Germinal center (tissue), 1 donor: ENCODE data around the gene HDLBP.

ENCODE experiments used
- DNase-seq: peaks from one replicate; pipeline ENCODE4 v3.0.0; 2012; ENCODE audit warnings: mixed read lengths, low spot score

The HDLBP gene

GRCh38 chr2:241254904-241255351 lies 60.5 kb downstream of the HDLBP start:
- DNase-seq: no peak

- no peak for DNase-seq
Observed at GRCh38 chr2:241252778-241253475, 62.5 kb downstream of the HDLBP start.

- DNase-seq: no peak
Observed at GRCh38 chr2:241249654-241250053, 65.8 kb downstream of the HDLBP start.

DNA sequence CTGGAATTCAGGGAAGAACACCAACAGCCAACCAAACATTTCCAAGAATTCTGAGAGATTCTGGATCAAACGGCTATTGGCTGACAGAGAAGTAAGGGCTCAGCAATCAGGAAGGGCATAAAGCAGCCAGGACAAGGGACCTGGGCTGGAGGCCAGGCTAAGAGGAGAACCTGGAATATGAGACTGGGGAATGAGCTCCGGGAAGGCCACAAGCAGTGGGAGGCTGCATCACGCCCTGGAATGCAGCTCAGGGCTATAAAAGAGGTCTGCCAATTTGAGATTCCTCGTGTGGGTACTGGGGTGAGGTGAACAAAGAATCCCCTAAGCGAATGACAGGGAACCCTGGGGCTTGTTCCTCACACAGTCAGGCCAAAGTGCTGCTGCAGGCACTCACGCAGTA lies 66.6 kb downstream of the HDLBP start:
- no peak for DNase-seq

- DNase-seq: no peak
Observed at GRCh38 chr2:241248289-241248688, 67.2 kb downstream of the HDLBP start.

- DNase-seq: no peak
Observed at GRCh38 chr2:241244368-241244767, 71.1 kb downstream of the HDLBP start.

DNA sequence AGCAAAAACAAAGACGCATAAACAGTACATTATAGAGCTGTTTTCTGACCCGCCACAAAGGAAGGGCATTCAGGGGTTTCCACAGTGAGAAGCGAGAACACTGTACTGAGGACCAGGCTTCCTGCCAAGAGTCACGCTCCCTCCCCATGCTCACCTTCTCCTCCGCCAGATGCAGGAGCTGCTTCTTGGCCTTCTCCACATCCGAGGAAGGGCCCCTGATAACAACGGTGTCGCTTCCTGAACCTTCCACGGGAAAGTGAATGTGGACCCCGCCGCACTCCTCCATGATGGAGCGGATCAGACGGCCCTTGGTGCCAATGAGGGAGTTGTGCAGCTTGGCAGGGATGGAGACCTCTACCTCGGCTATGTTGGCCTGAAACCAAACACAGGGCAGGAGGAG lies 73.2 kb downstream of the HDLBP start:
- no peak for DNase-seq

DNA sequence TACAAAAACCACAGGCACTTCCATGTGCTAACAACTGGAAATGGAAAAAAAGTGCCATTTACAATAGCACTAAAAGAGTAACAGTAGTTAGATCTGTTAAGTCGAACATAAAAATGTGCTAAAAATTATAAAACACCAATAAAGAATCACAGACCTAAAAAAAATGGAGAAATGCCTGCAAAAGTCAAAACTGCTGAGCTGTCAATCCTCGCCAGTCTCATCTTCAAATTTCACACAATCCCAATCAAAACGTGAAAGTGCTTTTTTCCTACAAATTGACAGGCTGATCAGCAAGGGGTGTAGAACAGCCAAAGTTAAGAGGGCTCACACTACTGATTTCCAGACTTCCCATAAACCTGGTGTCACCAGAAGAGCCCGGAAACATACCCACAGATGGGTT lies 73.8 kb downstream of the HDLBP start:
- no peak for DNase-seq

DNA sequence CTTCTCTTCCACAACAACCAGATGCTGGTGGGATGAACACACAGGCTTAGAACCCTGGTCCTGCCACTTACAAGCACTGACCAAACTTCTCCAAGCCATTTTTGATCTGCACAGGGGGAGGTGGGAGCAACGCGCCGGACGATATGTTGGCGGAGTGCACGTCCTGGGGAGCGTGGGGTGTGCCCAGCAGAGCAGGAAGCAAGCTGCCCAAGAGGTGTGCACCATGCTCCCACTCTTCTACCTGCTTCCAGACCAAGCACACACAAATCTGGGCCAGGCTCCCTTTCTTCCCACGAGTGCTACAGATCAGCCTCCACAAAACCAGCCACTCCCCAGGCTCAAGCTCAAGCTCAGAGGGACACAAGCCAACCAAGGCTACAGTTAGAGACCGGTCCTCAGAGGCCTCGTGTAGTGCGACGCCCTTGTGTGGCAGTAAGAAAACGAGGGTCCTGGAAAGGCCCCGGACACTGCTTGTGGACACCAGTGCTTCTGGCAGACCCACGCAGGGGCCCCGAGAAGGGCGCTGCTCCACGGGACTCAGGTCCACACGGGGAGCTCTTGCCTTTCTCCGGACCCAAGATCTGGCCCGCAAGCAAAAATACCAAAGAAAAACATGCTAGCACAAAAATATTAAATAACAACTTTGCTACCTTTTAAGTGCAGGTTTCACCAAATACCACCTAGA lies 75.0 kb downstream of the HDLBP start:
- DNase-seq: no peak

GRCh38 chr2:241239552-241240202 lies 75.8 kb downstream of the HDLBP start:
- DNase-seq: no peak

DNA sequence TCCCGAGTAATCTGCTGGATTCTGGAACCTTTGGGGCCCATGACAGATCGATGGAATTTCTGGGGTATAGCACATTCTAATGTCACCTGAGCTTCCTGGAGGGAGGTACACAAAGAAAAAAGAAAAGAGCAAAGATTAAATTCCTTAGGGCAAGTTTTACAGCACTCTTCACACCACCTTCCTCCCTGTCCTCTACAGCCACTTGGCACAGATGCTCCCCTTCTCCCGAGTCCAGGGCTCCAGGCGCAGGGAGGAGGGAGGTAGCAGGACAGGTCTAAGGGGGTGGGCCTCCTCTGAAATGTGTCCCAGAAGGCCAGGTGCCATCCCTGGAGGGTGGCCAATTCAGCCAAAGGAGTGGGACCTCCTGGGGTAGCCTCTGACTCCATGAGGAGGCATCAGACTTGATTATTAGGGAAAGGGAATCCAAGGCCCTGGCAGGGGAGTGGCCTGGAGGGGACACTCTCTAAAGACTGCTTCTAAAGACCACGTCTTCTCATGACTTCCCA lies 76.7 kb downstream of the HDLBP start:
- DNase-seq: no peak

DNA sequence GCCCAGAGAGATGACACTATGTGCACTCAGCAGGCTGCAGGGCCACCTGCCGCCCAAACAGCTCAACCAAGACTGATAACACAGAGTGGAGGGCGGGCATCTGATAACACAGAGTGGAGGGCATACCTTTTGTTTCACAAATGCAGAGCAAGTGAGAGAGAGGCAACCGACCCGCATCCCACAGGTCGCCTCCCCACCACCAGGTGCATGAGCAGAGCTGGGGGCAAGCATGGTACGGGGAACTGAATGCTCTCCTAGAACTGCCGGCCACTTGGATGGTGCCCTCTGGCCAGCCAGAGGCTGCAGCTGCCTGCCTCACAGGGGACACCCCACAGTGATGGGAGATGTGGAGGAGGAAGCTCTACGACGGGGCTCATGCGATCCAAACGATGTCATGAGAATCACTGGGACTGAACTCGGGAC lies 77.5 kb downstream of the HDLBP start:
- DNase-seq: no peak

- no peak for DNase-seq
Observed at GRCh38 chr2:241237047-241237446, 78.4 kb downstream of the HDLBP start.

DNA sequence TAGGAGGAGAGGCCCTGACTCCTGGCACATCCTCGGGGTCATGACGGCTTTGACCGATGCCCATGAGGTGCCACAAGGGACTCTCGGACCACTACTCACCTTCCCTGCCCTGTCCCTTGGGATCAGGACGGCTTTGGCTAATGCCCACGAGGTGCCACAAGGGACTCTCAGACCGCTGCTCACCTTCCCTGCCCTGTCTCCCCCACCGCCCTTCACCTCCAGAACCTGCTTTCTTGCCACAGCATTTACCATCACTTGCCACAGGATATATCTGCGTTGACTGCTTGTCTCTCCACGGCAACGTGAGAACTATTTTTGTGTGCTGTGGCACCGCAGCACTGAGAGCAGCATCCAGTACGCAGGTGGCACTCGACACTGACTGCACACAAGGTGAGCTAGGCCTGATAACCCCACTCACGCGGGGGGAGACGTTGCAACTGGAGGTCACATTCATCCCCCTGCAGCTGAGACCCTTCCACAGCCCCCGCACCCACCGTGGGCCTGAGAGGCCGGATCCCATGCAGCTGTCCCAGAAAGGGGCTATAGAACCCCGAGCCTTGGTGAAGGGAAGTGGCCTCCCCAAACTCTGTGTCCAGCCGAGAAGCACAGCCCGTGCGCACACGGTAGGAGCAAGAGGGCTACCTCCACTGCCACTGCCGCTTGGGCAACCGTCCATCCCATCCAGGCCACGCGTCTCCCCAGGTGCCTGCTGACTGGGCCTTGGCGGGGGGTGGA lies 79.4 kb downstream of the HDLBP start:
- DNase-seq: no peak

DNA sequence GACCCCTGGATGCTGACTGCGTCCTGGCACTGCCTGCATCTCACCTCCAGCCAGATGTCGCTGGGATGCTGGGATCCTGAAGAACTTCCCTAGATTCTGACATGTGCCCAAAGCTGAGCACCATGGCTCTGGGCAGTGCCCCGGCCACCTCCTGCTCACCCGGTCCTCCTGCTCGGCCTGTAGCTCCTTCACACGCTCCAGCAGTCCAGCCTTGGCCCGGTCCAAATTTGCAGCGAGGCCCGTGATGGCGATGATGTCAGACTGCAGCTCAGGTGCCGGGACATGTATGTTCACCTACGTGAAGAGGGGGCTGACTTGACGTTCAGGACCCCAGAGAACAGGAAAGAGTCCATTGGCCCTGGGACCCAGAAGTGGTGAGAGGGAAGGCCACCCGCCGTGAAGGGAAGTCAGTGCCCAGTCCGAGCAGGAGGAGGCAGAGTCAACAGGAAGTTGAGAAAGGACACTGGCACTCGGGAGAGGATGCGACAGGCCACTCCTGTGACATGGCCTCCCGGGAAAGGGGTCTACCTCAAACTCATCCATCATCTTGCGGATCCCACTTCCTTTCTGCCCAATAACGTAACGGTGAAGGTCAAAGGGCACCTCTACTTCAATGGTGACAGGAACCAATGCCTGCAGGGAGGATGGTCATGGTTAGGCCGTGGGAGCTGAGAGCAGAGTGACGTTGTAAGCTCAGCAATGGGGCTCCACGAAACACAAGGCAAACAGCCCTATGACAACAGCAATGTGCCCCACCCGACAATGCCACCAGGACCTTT lies 80.3 kb downstream of the HDLBP start:
- no peak for DNase-seq

DNA sequence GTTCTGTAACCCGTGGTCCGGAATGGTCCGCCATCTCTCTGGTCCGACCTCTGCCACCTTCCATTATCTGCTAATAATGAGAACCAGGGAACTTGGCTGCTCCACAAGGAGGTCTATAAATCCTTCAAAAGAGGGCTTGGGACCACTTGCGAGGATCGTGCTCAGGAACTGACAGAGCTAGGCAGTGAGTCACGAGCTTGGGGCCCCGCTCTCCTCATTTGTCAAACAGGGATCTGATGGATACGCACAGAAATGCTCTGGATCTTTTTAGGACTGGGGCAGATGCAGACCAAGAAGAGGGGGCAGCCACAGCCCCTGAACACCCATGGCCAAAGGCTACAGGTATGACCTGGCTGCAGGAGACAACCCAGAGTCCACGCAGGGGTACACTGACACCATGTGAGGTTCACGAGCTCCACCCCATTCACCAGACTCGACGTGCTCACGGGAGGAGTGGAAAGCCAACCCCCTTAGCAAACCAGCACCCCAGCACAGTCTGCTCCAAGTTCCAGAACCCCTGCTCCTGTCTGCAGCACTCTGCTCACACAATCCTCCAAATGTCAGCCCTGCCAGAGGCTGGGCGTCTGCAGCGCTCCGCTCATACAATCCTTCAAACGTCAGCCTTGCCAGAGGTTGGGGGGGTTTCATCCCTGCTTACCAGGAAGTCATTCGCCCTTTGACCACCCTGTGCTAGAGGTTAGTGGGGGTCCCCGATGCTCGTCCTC lies 81.2 kb downstream of the HDLBP start:
- DNase-seq: no peak

DNA sequence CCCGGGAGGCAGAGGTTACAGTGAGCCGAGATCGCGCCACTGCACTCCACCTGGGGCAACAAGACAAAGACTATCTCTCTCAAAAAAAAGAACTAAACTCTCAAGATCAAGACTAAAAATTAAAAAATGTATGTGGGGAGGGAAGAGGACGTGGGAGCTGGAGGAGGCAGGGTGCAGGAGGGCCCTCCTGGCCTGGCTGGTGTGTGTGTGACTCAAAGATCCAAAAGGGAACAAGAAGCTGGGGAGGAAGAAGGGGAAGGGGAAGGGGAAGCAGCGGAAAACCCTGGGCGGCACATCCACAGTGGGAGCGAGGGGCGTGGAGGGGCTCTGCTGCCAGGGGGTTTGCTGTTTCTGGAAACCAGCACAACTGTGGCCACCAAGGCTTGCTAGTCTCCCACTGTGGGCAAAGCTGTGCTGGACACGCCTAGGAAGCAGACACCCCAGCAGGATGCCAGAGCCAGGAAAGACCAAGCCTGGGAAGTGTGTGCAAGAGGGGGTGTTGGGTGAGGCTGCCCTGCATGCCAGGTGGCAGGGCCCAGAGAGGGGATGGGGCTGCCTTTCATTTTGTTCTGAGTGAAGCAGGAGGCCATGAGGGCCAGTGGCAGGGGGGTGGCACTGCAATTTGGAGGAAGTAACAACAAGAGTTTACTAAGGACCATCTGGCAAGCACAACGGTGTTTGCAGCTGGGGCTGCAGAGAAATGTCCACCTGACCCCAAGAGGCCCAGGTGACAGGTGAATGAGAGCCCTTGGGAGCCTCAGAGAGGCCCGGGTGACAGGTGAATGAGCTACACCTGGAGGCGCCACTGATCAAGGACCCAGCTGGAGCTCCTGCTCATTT lies 82.5 kb downstream of the HDLBP start:
- DNase-seq: no peak

GRCh38 chr2:241230435-241230834 lies 85.0 kb downstream of the HDLBP start:
- no peak for DNase-seq

GRCh38 chr2:241229563-241230401 lies 85.7 kb downstream of the HDLBP start:
- DNase-seq: no peak
